ENCODE measurements around the gene NRP1. TPM values are rescaled to one million over a fixed set of nuclear protein-coding genes. Genes with fewer than 3 reads are reported as not detected.
A peak's percentile ranks its signal among the peaks of the same experiment; 100 is the strongest.

NRP1 gene
- total and polyA plus RNA-seq, 2 of the 8 experiments (the other 6 are each of a cell fraction or from before 2014, with no cell fraction given) = 1.2 to 2.1 TPM

GRCh38 chr10:33381451-33382215 is 47.2 kb upstream of the NRP1 start:
- DNase-seq (ENCODE audit: low read depth in 1 of 2, low spot score in 2 of 2) (no peak), FAIRE-seq (peak; percentile 68)
- no peak overlapping the region for H2BK12ac ChIP-seq (ENCODE audit: low read depth, low read length)
- H2BK20ac ChIP-seq (ENCODE audit: low read length) = no peak overlapping the region
- H3K79me2 ChIP-seq (ENCODE audit: control insufficient read depth in 1 of 2, insufficient read depth in 2 of 2, low read length in 2 of 2) = no peaks in the 10 kb centered on the region
- POLR2A ChIA-PET (ENCODE audit: partially characterized antibody) = no interaction called here
- H2AK5ac ChIP-seq (ENCODE audit: low read depth, low read length) = no peak overlapping the region
- H3K9me3 ChIP-seq (ENCODE audit: insufficient read depth in 2 of 2, low read depth in 1 of 2, low read length in 1 of 2) = no peaks in the 10 kb centered on the region
- H2BK15ac ChIP-seq (ENCODE audit: low read length) = no peak overlapping the region
- H4K8ac ChIP-seq (ENCODE audit: extremely low read depth, insufficient read depth, low read length) = no peak overlapping the region
- H3K79me1 ChIP-seq (ENCODE audit: low read depth, low read length) = no peaks in the 10 kb centered on the region
- H3K4me2 ChIP-seq (ENCODE audit: insufficient read depth in 1 of 2, low read depth in 2 of 2, low read length in 2 of 2) = no peak overlapping the region
- H3K56ac ChIP-seq (replicated peaks; ENCODE audit: insufficient read length, low read depth, low read length) = no peak overlapping the region
- no peaks in the 10 kb centered on the region for H4K20me1 ChIP-seq (replicated peaks in 1 of 2; ENCODE audit: control insufficient read depth in 1 of 2, insufficient read depth in 2 of 2, low read length in 2 of 2)
- no peak overlapping the region for H3K9ac ChIP-seq (replicated peaks in 1 of 4; ENCODE audit: extremely low read depth in 1 of 4, low read depth in 3 of 4, low read length in 3 of 4)
- H2BK120ac ChIP-seq (replicated peaks; ENCODE audit: low read depth, low read length) = no peak overlapping the region
- H3K23ac ChIP-seq (ENCODE audit: insufficient read length) = no peak overlapping the region
- no peak overlapping the region for H3K4me3 ChIP-seq (ENCODE audit: extremely low read depth in 1 of 4, insufficient read depth in 2 of 4, low read depth in 3 of 4, low read length in 4 of 4)
- no peak overlapping the region for H3K14ac ChIP-seq (ENCODE audit: insufficient read length)
- H3K27ac ChIP-seq (ENCODE audit: low read depth, low read length) = no peak overlapping the region
- 88% methylated on average over 12 of the region's 12 CpGs; no CpG with 5 or more reads in 1 of the 2 experiments for WGBS, 2 experiments (ENCODE audit: extremely low coverage in 1 of 2, insufficient coverage in 1 of 2, insufficient read length in 1 of 2, insufficient replicate concordance in 2 of 2, low coverage in 1 of 2, low lambda C conversion rate in 2 of 2, missing lambda C conversion rate in 1 of 2)
- H4K5ac ChIP-seq (ENCODE audit: insufficient read length, low read depth, low read length) = no peak overlapping the region
- H3K4ac ChIP-seq (replicated peaks; ENCODE audit: insufficient read length, low read depth, low read length) = no peak overlapping the region
- no peak overlapping the region for H2BK5ac ChIP-seq (ENCODE audit: low read depth, low read length)
- H3K18ac ChIP-seq (ENCODE audit: extremely low read depth, low read length) = no peak overlapping the region
- no peaks in the 10 kb centered on the region for H3K36me3 ChIP-seq (ENCODE audit: control insufficient read depth in 2 of 4, insufficient read depth in 4 of 4, low read length in 3 of 4)
- CTCF ChIA-PET (ENCODE audit: partially characterized antibody) = interaction anchor here (0.7 kb wide), 1 partner anchor 15 kb away, joined by 3 read pairs; no protein-coding TSS in a partner anchor
- peaks cover 0 to 10% (median 1%) of the 10 kb centered on the region in 4 experiments; a peak in 2 of 7 replicates for H3K4me1 ChIP-seq (replicated peaks in 1 of 4; ENCODE audit: control insufficient read depth in 3 of 4, insufficient read depth in 4 of 4, low read length in 3 of 4)
- no peak overlapping the region for H4K91ac ChIP-seq (replicated peaks; ENCODE audit: insufficient read length, low read length)
- H3K27me3 ChIP-seq (replicated peaks in 1 of 4; ENCODE audit: control insufficient read depth in 3 of 4, extremely low read depth in 1 of 4, insufficient read depth in 3 of 4, low read length in 3 of 4) = no peaks in the 10 kb centered on the region
- H2AFZ ChIP-seq (ENCODE audit: low read length) = no peak overlapping the region
- H3K23me2 ChIP-seq (ENCODE audit: low read depth, low read length) = no peaks in the 10 kb centered on the region
- TF ChIP-seq MAFK (IDR thresholded peaks at IDR 0.05; ENCODE audit: low read depth, low read length) (no peak), POU5F1 (IDR thresholded peaks at IDR 0.05; ENCODE audit: low read depth, low read length) (no peak), JUN (IDR thresholded peaks at IDR 0.05; ENCODE audit: low read depth, low read length) (no peak), GABPA (IDR thresholded peaks at IDR 0.05; ENCODE audit: borderline replicate concordance, insufficient read depth, low read length) (no peak), NANOG (IDR thresholded peaks at IDR 0.05; ENCODE audit: insufficient read depth, low read depth, low read length, poor library complexity, severe bottlenecking) (no peak), SIN3A (conservative IDR thresholded peaks at IDR 0.05 in 1 of 2, IDR thresholded peaks at IDR 0.05 in 1 of 2; ENCODE audit: low read depth in 1 of 2, low read length in 2 of 2) (no peak), FOSL1 (IDR thresholded peaks at IDR 0.05; ENCODE audit: insufficient read depth, low read depth, low read length) (no peak), EGR1 (IDR thresholded peaks at IDR 0.05; ENCODE audit: borderline replicate concordance, low read depth, low read length) (no peak), TCF12 (IDR thresholded peaks at IDR 0.05; ENCODE audit: low read depth, low read length) (no peak), BRCA1 (IDR thresholded peaks at IDR 0.05; ENCODE audit: low read depth, low read length) (no peak), ATF3 (IDR thresholded peaks at IDR 0.05; ENCODE audit: insufficient read depth, low read depth, low read length) (no peak), SUZ12 (IDR thresholded peaks at IDR 0.05; ENCODE audit: low read length) (no peak)
